NCI-H345 (cell line): ENCODE measurements around the gene ARPC1A.
A peak's percentile ranks its signal among the peaks of the same experiment; 100 is the strongest.

Experiments
- DNase-seq: peaks from one replicate; lab custom pipeline; 2025; lab: John Stamatoyannopoulos, UW

The ARPC1A gene

GRCh38 chr7:99390941-99391602, 65.4 kb downstream of the ARPC1A start:
- DNase-seq: no peak

GRCh38 chr7:99392046-99392445, 66.3 kb downstream of the ARPC1A start:
- no peak for DNase-seq

- peak; percentile 63 for DNase-seq
Measured at GRCh38 chr7:99392659-99393354, 67.1 kb downstream of the ARPC1A start.

DNA sequence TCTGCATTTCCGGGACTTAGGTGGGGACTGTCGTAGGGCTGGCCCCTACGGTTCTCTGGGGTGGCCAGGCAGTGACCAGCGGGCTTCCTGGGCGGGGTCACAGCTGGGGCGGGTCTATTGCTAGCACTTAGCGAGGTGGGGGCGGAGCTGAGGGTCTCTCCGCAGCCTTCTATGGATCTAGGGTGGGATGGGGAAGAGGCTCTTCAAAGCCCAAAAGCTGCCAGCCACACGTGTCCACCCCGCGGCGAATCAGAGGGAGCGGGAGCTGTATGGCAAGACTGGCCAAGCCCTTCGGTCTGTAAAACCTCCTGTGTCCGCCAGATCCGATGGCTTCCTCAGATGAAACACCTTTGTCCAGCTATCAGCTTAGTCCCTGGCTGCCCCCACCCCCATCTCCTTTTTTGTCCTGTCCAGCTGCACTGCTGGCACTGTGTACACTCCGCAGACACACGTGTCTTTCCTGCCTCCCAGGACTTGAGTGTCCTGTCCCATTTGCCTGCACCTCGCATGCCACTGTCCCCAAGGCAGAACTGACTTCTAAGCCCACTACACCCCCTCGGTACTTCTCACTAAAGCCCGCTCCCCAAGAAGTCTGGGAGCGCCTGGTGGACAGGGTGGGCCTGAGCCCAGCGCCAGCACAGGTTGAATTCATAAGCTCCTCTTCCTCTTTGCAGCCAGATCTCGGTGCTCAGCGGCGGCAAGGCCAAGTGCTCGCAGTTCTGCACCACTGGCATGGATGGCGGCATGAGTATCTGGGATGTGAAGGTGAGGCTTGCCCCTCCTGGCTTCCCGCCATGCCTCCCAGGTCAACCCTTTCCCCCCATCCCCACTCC, 67.9 kb downstream of the ARPC1A start:
- DNase-seq: peak; percentile 43

DNA sequence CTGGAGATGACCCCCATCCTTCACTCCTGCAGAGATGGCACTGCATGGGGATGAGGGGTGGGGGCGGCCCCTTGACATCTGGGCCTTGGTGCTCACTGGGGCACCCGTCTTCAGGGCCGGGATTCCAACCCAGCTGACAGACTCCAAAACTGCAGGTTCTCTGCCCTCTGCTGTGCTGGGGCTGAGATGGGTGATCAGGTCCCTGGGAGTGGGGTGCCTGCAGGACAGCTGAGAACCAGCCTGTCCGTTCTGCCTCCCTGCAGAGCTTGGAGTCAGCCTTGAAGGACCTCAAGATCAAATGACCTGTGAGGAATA, 68.4 kb downstream of the ARPC1A start:
- no peak for DNase-seq

- DNase-seq: no peak
Measured at GRCh38 chr7:99395616-99396327, 70.1 kb downstream of the ARPC1A start.

GRCh38 chr7:99396418-99397296, 71.0 kb downstream of the ARPC1A start:
- DNase-seq: no peak

- DNase-seq: no peak
Measured at GRCh38 chr7:99397297-99397983, 71.7 kb downstream of the ARPC1A start.

- no peak for DNase-seq
Measured at GRCh38 chr7:99398891-99399445, 73.3 kb downstream of the ARPC1A start.

GRCh38 chr7:99399597-99399996, 73.9 kb downstream of the ARPC1A start:
- DNase-seq: no peak

DNA sequence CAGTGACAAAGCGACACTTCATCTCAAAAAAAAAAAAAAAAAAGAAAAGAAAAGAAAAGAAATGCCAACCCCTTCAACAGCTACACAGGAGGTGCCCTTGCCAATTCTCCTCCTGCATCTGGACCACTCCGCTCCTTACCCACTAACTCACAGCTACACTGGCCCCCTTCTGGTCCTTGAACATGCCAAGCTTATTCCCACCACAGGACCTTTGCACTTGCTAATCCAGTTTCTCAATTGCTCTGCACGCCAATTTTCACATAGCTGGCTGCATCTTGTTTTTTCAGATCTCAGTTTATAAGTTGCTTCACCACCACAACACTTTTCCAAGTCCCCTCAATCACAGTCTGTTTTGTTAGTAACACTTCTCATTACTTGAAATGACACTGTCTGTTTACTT, 77.2 kb downstream of the ARPC1A start:
- no peak for DNase-seq

DNA sequence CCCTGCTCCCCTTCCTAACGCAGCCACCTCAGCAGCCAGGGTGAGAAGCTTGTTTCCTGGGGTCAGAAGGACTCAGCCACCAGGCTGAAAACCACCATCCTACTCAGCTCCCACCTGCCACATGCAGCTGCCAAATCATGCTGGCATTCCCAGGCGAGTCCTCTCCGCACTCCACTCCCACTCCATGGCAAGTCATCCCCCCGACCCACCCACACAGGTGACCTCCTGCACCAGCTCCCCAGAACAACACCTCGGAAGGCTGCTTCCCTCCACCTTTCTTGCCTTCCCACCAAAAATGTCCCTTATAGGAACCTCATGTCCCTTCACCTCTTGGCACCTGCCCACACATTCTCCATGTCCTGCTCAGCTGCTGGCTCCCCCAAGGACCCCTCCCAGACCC, 78.1 kb downstream of the ARPC1A start:
- no peak for DNase-seq

DNA sequence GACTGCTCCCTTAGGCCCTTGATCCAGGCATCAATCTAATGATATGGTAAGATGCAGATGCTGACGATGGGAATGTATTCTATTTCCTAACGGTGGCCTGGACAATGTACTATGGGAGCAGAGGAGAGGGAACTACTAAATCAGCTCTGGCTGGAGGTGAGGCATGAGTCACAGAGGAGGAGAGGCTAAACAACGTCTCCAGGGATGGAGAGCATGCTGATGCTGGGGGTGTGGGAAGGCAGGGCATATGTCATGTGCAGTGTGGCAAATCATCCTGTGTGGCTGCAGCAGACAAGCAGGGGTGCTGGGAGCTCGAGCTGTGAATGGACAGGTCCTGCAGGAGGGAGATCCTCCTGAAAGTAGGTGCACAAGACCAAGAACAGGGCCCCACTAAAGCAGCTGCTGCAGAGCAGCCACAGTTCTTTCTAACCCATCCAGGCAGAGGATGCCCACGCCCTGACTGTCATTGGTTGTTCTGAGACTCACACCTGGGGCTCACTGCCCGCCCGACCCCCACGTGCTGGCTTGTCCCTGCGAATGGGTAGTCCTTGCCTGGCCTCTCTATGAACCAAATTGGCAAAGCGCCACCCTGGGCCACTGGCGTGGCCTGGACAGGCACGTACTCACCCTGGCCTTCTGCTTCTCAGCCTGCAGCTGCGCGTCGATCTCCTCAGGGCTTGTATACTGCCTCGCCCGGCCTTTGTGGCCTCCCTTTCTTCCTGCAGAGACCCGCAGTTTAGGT, 78.7 kb downstream of the ARPC1A start:
- no peak for DNase-seq

DNA sequence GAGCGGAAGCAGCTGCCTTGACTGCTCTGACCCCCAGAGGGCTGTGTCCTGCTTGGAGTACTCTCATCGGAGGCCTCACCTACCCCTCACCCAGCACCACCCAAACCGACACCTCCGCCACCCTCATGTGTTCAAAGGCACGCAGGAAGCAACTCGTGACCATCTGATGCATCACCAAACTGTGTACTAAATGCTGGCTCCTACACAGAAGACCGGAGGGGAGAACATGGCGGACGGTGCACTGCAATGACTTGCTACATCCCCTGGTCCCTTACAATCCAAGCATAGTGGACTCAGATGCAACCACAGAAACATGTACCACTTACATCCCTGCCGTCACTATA, 79.3 kb downstream of the ARPC1A start:
- DNase-seq: no peak

DNA sequence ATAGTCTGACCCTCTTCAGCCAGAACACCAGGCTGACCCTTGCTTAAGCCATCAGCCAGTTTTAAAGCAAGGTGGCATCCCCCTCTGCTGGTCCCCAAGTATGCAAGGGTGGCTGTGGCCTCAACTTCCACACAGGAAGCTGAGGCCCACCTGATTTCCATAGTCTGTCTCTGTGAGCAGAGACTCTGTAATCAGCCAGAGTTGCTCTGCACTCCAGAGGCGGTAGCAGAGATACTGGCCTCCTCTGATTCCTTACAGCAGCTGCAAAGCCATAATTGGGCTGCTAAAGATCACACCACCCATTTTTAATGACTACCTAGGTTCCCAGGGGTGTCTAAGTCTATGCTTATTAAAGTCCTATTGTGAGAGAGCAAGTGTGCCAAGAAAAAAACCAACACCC, 80.9 kb downstream of the ARPC1A start:
- no peak for DNase-seq

- DNase-seq: peak; percentile 20
Measured at GRCh38 chr7:99407872-99408378, 82.2 kb downstream of the ARPC1A start.

GRCh38 chr7:99408379-99409191, 82.9 kb downstream of the ARPC1A start, which contains the start of the genes BUD31 and PDAP1:
Gene BUD31 (plus strand): TSS chr7:99408969. CDS start chr7:99411093, 2,124 bp downstream.
Gene PDAP1 (minus strand): TSS chr7:99408597. CDS start chr7:99408548, 49 bp downstream.
- DNase-seq: peak; percentile 95

GRCh38 chr7:99409192-99409572, 83.5 kb downstream of the ARPC1A start:
- DNase-seq: no peak

GRCh38 chr7:99409806-99410205, 84.1 kb downstream of the ARPC1A start:
- peak; percentile 10 for DNase-seq
